Liver (tissue), 9 donors: ENCODE measurements around the gene CNRIP1. TPM values are rescaled to one million over a fixed set of nuclear protein-coding genes. Genes with fewer than 3 reads are reported as not detected.

Experiments
- DNase-seq: peaks from one replicate; pipeline ENCODE4 v3.0.0-alpha.2; 2017; ENCODE audit warnings: low spot score
- H3K27ac ChIP-seq, 2 donors: one replicate each; pipeline ENCODE4 v1.7.0; 2013; ENCODE audit warnings: inconsistent platforms in 2 of 2, low read length in 2 of 2, control low read depth in 1 of 2, low read depth in 1 of 2, mild to moderate bottlenecking in 1 of 2
- H3K27me3 ChIP-seq, 4 donors: one replicate each; pipeline versions ENCODE4 v1.6.1 to v1.7.0; 2013; ENCODE audit warnings: low read length in 3 of 4, inconsistent platforms in 1 of 4, mild to moderate bottlenecking in 1 of 4, moderate library complexity in 1 of 4; ENCODE audit not compliant: control insufficient read depth in 4 of 4, insufficient read depth in 4 of 4
- H3K36me3 ChIP-seq, 4 donors: one replicate each; pipeline versions ENCODE4 v1.6.1 to v1.7.0; 2013; ENCODE audit warnings: low read length in 3 of 4, mild to moderate bottlenecking in 3 of 4, low read depth in 1 of 4, moderate library complexity in 1 of 4; ENCODE audit not compliant: control insufficient read depth in 4 of 4, insufficient read depth in 3 of 4
- H3K4me1 ChIP-seq, 4 donors: one replicate each; pipeline versions ENCODE4 v1.6.1 to v1.7.0; 2013; ENCODE audit warnings: low read length in 3 of 4, mild to moderate bottlenecking in 3 of 4, moderate library complexity in 1 of 4; ENCODE audit not compliant: control insufficient read depth in 4 of 4, insufficient read depth in 4 of 4
- H3K4me3 ChIP-seq, 3 donors: one replicate each; pipeline versions ENCODE4 v1.6.1 to v1.7.0; 2013; ENCODE audit warnings: low read length in 3 of 3, control low read depth in 1 of 3, low read depth in 1 of 3, mild to moderate bottlenecking in 1 of 3
- H3K9ac ChIP-seq, 2 donors: one replicate each; pipeline ENCODE4 v1.7.0; 2013; ENCODE audit warnings: low read length in 2 of 2, mild to moderate bottlenecking in 2 of 2, moderate library complexity in 2 of 2, control low read depth in 1 of 2, low read depth in 1 of 2
- H3K9me3 ChIP-seq, 4 donors: one replicate each; pipeline versions ENCODE4 v1.6.1 to v1.7.0; 2013; ENCODE audit warnings: low read length in 3 of 4; ENCODE audit not compliant: control insufficient read depth in 4 of 4
- ATF3 ChIP-seq: IDR thresholded peaks from 2 replicates; pipeline ENCODE4 v1.6.1; 2016; ENCODE audit warnings: antibody characterized with exemption
- CTCF ChIP-seq: fragments of 150-350 bp; IDR thresholded peaks from 2 replicates; pipeline ENCODE4 v1.5.1; 2017; ENCODE audit warnings: improper control_type of control experiment, low read depth, low read length; ENCODE audit not compliant: missing input control
- EGR1 ChIP-seq, 2 donors: IDR thresholded peaks; 2 replicates each; pipeline ENCODE4 v1.6.1; 2016 to 2018; ENCODE audit warnings: antibody characterized with exemption in 2 of 2, low read depth in 2 of 2
- FOXA1 ChIP-seq: IDR thresholded peaks from 2 replicates; pipeline ENCODE4 v1.6.1; 2016; ENCODE audit warnings: antibody characterized with exemption
- GABPA ChIP-seq, 2 donors: IDR thresholded peaks in 1 of 2; conservative IDR thresholded peaks in 1 of 2; 2 replicates each; pipeline ENCODE4 v1.6.1; 2016; ENCODE audit warnings: antibody characterized with exemption in 2 of 2, mild to moderate bottlenecking in 1 of 2, moderate library complexity in 1 of 2
- HNF4A ChIP-seq, 2 donors: conservative IDR thresholded peaks; 2 replicates each; pipeline ENCODE4 v1.6.1; 2016; ENCODE audit warnings: antibody characterized with exemption in 2 of 2, mild to moderate bottlenecking in 2 of 2
- HNF4G ChIP-seq: IDR thresholded peaks from 2 replicates; pipeline ENCODE4 v1.6.1; 2016; ENCODE audit warnings: antibody characterized with exemption
- JUND ChIP-seq, 2 donors: IDR thresholded peaks; 2 replicates each; pipeline ENCODE4 v1.6.1; 2016; ENCODE audit warnings: antibody characterized with exemption in 2 of 2
- MAX ChIP-seq: IDR thresholded peaks from 2 replicates; pipeline ENCODE4 v1.6.1; 2016; ENCODE audit warnings: antibody characterized with exemption
- NR2F2 ChIP-seq: IDR thresholded peaks from 2 replicates; pipeline ENCODE4 v1.6.1; 2016; ENCODE audit warnings: antibody characterized with exemption
- RAD21 ChIP-seq, 2 donors: IDR thresholded peaks; 2 replicates each; pipeline ENCODE4 v1.6.1; 2016; ENCODE audit warnings: antibody characterized with exemption in 2 of 2, mild to moderate bottlenecking in 2 of 2
- RXRA ChIP-seq, 2 donors: IDR thresholded peaks; 2 replicates each; pipeline ENCODE4 v1.6.1; 2017 to 2018; ENCODE audit warnings: antibody characterized with exemption in 2 of 2, mild to moderate bottlenecking in 1 of 2
- SP1 ChIP-seq: IDR thresholded peaks from 2 replicates; pipeline ENCODE4 v1.6.1; 2018; ENCODE audit warnings: antibody characterized with exemption, mild to moderate bottlenecking
- YY1 ChIP-seq: IDR thresholded peaks from 2 replicates; pipeline ENCODE4 v1.6.1; 2016; ENCODE audit warnings: antibody characterized with exemption, mild to moderate bottlenecking
- ZBTB33 ChIP-seq: IDR thresholded peaks from 2 replicates; pipeline ENCODE4 v1.6.1; 2016; ENCODE audit warnings: antibody characterized with exemption
- WGBS: extraction: QIAGEN DNeasy Blood & Tissue Kit; methylation state at CpG from one replicate; pipeline ENCODE4 v1.1.7; 2013; 5-methylcytosine and 5-hydroxymethylcytosine counted together
- polyA plus RNA-seq, 2 donors: library from polyadenylated mRNA; stranded (reverse) in 1 of 2; unstranded in 1 of 2; fragments of 200-250 nt in 1 of 2; fragments of >200 nt in 1 of 2; fragmentation: Nextera tagmentation in 1 of 2; extraction: Ambion mirVana in 1 of 2; gene quantifications; one replicate each; pipeline versions ENCODE4 v1.2.1 to v1.2.3, GENCODE V29; 2013 to 2015
- total RNA-seq, 2 donors: library from RNA; depleted of rRNA; stranded (reverse); fragments of >200 nt; gene quantifications; one replicate each; pipeline ENCODE4 v1.2.3, GENCODE V29; 2014
- donor health status: healthy.
- donor health status: healthy.
- donor health status: healthy.
- donor health status: healthy.
- donor health status: healthy.

Gene CNRIP1
- total and polyA plus RNA-seq, 4 donors: 2.8 to 26.4 (median 3.1) TPM

GRCh38 chr2:68366083-68366560 lies 46.4 kb upstream of the CNRIP1 start:
- WGBS: 75% methylated on average over 4 of the region's 4 CpGs
- DNase-seq: no peak
- peak overlapping the region; percentile 50 to 55 for H3K27ac ChIP-seq

GRCh38 chr2:68365087-68365486 lies 45.3 kb upstream of the CNRIP1 start, which contains the start of gene PLEK:
Gene PLEK (plus strand): TSS chr2:68365282. CDS start chr2:68365352, 70 bp downstream.
- Histone ChIP-seq H3K27me3 (no peaks in the 10 kb centered on the region), H3K9ac (peak within 1 kb of the TSS; percentile 19 to 62), H3K9me3 (no peaks in the 10 kb centered on the region), H3K4me1 (peaks cover 0 to 5% (median 2%) of the 10 kb centered on the region in 4 donors), H3K27ac (peak within 1 kb of the TSS; percentile 51 to 55), H3K4me3 (peak within 1 kb of the TSS; percentile 29 to 62 (median 32)), H3K36me3 (no peaks in the 10 kb centered on the region)
- WGBS: 79% methylated on average over 7 of the region's 7 CpGs
- TF ChIP-seq SP1: no peak
- TF ChIP-seq YY1: peak; percentile 39
- peak; percentile 44 for DNase-seq

More at GRCh38 chr2:68366083-68366560, 46.4 kb upstream of the CNRIP1 start:
- Histone ChIP-seq H3K4me1 (peaks cover 0 to 5% (median 2%) of the 10 kb centered on the region in 4 donors), H3K36me3 (no peaks in the 10 kb centered on the region), H3K4me3 (peak overlapping the region; percentile 29 to 59 (median 32)), H3K9ac (peak overlapping the region; percentile 19 to 62), H3K9me3 (no peaks in the 10 kb centered on the region), H3K27me3 (no peaks in the 10 kb centered on the region)
- no peak for TF ChIP-seq ZBTB33
- TF ChIP-seq RXRA (IDR thresholded peaks at IDR 0.05): no peak
- TF ChIP-seq FOXA1: no peak
- no peak for TF ChIP-seq EGR1 (IDR thresholded peaks at IDR 0.05; ENCODE audit: low read depth in 2 of 2)
- TF ChIP-seq ATF3: no peak
- no peak for TF ChIP-seq CTCF

- Histone ChIP-seq H3K4me1 (peaks cover 0 to 5% (median 2%) of the 10 kb centered on the region in 4 donors), H3K27ac (no peak overlapping the region), H3K36me3 (no peaks in the 10 kb centered on the region), H3K9ac (no peak overlapping the region), H3K9me3 (no peaks in the 10 kb centered on the region), H3K27me3 (no peaks in the 10 kb centered on the region), H3K4me3 (no peak overlapping the region)
- 95% methylated on average over 4 of the region's 4 CpGs for WGBS
- DNase-seq: no peak
- TF ChIP-seq MAX (no peak), SP1 (no peak), RAD21 (IDR thresholded peaks at IDR 0.05) (no peak), CTCF (no peak), YY1 (no peak), GABPA (IDR thresholded peaks at IDR 0.05 in 1 of 2, conservative IDR thresholded peaks at IDR 0.05 in 1 of 2) (no peak), ZBTB33 (no peak), HNF4A (conservative IDR thresholded peaks at IDR 0.05) (no peak), NR2F2 (no peak), ATF3 (no peak), JUND (IDR thresholded peaks at IDR 0.05) (no peak), EGR1 (IDR thresholded peaks at IDR 0.05; ENCODE audit: low read depth in 2 of 2) (no peak), RXRA (IDR thresholded peaks at IDR 0.05) (no peak), HNF4G (no peak)
Measured at GRCh38 chr2:68363721-68364120, 44.0 kb upstream of the CNRIP1 start.
